Esophagus squamous epithelium (tissue), 5 donors: ENCODE measurements around the gene MCHR2. TPM values are rescaled to one million over a fixed set of nuclear protein-coding genes. Genes with fewer than 3 reads are reported as not detected.

ENCODE experiments used
- DNase-seq: peaks from one replicate; lab custom pipeline; 2025; lab: John Stamatoyannopoulos, UW
- H3K27ac ChIP-seq, 4 donors: fragments of 200-600 bp; sonication (generic); one replicate each; pipeline ENCODE4 v1.5.1; 2016 to 2019; ENCODE audit warnings: mild to moderate bottlenecking in 1 of 4
- H3K27me3 ChIP-seq, 4 donors: fragments of 200-600 bp; sonication (generic); 1 replicate in 3 of 4; 2 replicates in 1 of 4; pipeline versions ENCODE4 v1.5.1 to v1.6.0; 2017 to 2021; ENCODE audit warnings: antibody characterized with exemption in 1 of 4
- H3K36me3 ChIP-seq, 3 donors: fragments of 200-600 bp; sonication (generic); one replicate each; pipeline ENCODE4 v1.5.1; 2016 to 2019
- H3K4me1 ChIP-seq, 3 donors: fragments of 200-600 bp; sonication (generic); one replicate each; pipeline ENCODE4 v1.5.1; 2017 to 2019
- H3K4me3 ChIP-seq, 4 donors: fragments of 200-600 bp; sonication (generic); 1 replicate in 3 of 4; 2 replicates in 1 of 4; pipeline ENCODE4 v1.5.1; 2016 to 2019; ENCODE audit warnings: mild to moderate bottlenecking in 2 of 4, moderate library complexity in 1 of 4
- H3K9me3 ChIP-seq, 3 donors: fragments of 200-600 bp; sonication (generic); one replicate each; pipeline ENCODE4 v1.5.1; 2016 to 2019
- CTCF ChIP-seq, 6 experiments: fragments of 450-650 bp in 4 of 6; fragments of 200-600 bp in 2 of 6; sonication (generic) in 2 of 6; IDR thresholded peaks; one replicate each; pipeline ENCODE4 v1.5.1; 2016 to 2019; ENCODE audit warnings: antibody characterized with exemption in 6 of 6, mild to moderate bottlenecking in 4 of 6, moderate library complexity in 4 of 6
- POLR2A ChIP-seq, 4 donors: fragments of 450-650 bp; IDR thresholded peaks; one replicate each; pipeline ENCODE4 v1.6.1; 2017; ENCODE audit warnings: antibody characterized with exemption in 4 of 4, mild to moderate bottlenecking in 4 of 4, moderate library complexity in 3 of 4
- WGBS, 2 donors: methylation state at CpG; one replicate each; pipeline ENCODE4 v1.1.5; 2018; 5-methylcytosine and 5-hydroxymethylcytosine counted together
- intact Hi-C: fragments of 100-400 bp; cut with DNase I; formaldehyde crosslinking; loops from one replicate; pipeline ENCODE4 v1.15.0; 2022
- total RNA-seq, 4 donors: library from RNA; depleted of rRNA; stranded (reverse); fragments of >200 nt; gene quantifications; one replicate each; pipeline ENCODE4 v1.1.0, GENCODE V29; 2016
- donor health status: DM: yes; HTN: yes; CAD: no.

MCHR2 gene
- total RNA-seq, 4 donors from 2014 or later = not detected

- Histone ChIP-seq H3K4me3 (no peak overlapping the region), H3K36me3 (no peaks in the 10 kb centered on the region), H3K9me3 (no peaks in the 10 kb centered on the region), H3K27ac (no peak overlapping the region), H3K27me3 (no peaks in the 10 kb centered on the region), H3K4me1 (no peaks in the 10 kb centered on the region)
- DNase-seq = no peak
- TF ChIP-seq POLR2A (IDR thresholded peaks at IDR 0.05) = no peak
- TF ChIP-seq CTCF (IDR thresholded peaks at IDR 0.05) = no peak
- intact Hi-C loops = no loop called here
- WGBS, 2 donors = 65 to 76% methylated on average over 5 of the region's 5 CpGs
Observed at GRCh38 chr6:99951016-99951805, 42.8 kb downstream of the MCHR2 start.

GRCh38 chr6:99946005-99946404 is 48.0 kb downstream of the MCHR2 start:
- DNase-seq = no peak
- no peaks in the 10 kb centered on the region for H3K36me3 ChIP-seq
- no peaks in the 10 kb centered on the region for H3K27me3 ChIP-seq
- 41 to 51% methylated on average over 2 of the region's 2 CpGs for WGBS, 2 donors
- H3K4me1 ChIP-seq = no peaks in the 10 kb centered on the region
- no peak overlapping the region for H3K4me3 ChIP-seq
- TF ChIP-seq CTCF (IDR thresholded peaks at IDR 0.05) (no peak), POLR2A (IDR thresholded peaks at IDR 0.05) (no peak)
- intact Hi-C loops = no loop called here
- no peaks in the 10 kb centered on the region for H3K9me3 ChIP-seq
- no peak overlapping the region for H3K27ac ChIP-seq

- Histone ChIP-seq H3K36me3 (no peaks in the 10 kb centered on the region), H3K27me3 (no peaks in the 10 kb centered on the region), H3K9me3 (no peaks in the 10 kb centered on the region), H3K27ac (no peak overlapping the region), H3K4me3 (no peak overlapping the region), H3K4me1 (no peaks in the 10 kb centered on the region)
- intact Hi-C loops = no loop called here
- TF ChIP-seq CTCF (IDR thresholded peaks at IDR 0.05) (no peak), POLR2A (IDR thresholded peaks at IDR 0.05) (no peak)
- DNase-seq = no peak
Observed at GRCh38 chr6:99943846-99944245, 50.2 kb downstream of the MCHR2 start.

GRCh38 chr6:99940582-99940981 is 53.4 kb downstream of the MCHR2 start:
- 64 to 91% methylated on average over 1 to 2 of the region's 2 CpGs for WGBS, 2 donors

More at GRCh38 chr6:99940582-99940981, 53.4 kb downstream of the MCHR2 start:
- Histone ChIP-seq H3K27me3 (no peaks in the 10 kb centered on the region), H3K4me3 (no peak overlapping the region), H3K27ac (no peak overlapping the region), H3K36me3 (no peaks in the 10 kb centered on the region), H3K4me1 (no peaks in the 10 kb centered on the region), H3K9me3 (no peaks in the 10 kb centered on the region)
- TF ChIP-seq POLR2A (IDR thresholded peaks at IDR 0.05) = no peak
- TF ChIP-seq CTCF (IDR thresholded peaks at IDR 0.05) = no peak
- intact Hi-C loops = no loop called here
- no peak for DNase-seq
